HG03108 (cell line): Measurements from ENCODE around the gene COL5A2.

Experiments
- ATAC-seq: cut with Tn5 transposase; IDR thresholded peaks from one replicate; pipeline ENCODE4 v1.9.1; 2021; ENCODE audit warnings: moderate library complexity; ENCODE audit not compliant: unreplicated experiment

The COL5A2 gene

DNA sequence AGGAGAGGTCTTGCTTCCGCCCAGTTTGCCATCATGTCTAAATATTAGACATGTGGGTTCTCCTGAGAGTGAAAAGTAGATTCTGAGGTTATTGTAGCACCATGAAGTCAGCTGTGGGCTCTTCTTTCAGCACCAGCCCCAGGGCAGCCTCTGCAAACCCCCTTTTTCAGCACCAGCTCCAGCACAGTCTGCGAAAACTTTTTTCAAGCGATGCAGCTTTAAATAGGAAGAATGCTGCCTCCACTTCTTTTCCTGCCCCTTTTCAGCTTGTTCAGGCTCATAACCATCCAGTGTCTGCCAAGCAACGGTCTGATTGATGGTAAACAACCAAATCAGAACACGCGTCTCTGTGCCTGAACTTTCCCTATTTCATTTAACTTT is at the start of gene COL5A2:
COL5A2 (minus strand) TSS at position 192 of the 381 bp plus-strand sequence; CDS start at position 35, 157 bp downstream.
- ATAC-seq: no peak

DNA sequence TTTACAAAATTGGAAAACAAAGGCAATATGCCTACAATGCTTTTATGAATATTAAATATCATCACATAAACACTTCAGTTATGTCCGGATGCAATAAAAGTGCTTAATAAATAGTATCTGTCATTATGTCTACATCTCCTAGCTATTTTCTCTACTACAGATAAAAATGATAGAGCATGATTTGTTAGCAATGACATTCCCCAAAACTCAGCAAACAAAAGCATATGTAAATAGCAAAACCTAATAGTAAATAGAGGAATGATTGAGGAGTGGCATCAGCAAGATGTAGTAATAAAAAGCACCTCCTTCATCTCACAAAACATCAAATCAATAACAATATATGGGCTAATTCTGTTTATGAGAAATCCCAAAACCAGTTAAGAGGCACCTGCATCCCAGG is 46.5 kb upstream of the COL5A2 start:
- no peak for ATAC-seq

DNA sequence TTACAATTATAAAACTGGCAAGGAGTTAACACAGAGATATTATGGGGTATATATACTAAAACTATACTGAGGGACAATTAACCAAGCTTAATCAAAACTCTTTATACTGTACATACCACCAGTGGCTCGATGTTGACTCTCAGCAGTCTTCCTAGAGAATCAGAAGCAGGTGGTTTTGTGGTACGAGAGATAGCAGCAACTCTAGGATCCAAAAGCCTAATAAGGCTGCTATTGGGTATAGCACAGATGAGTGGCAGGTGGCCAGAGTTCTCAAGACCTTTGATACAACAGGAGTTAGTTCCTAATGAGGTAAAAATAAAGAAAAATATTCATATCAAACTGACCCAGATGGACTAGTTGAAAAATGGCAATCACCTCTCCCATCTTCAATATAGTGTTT is 45.5 kb upstream of the COL5A2 start:
- ATAC-seq: no peak

DNA sequence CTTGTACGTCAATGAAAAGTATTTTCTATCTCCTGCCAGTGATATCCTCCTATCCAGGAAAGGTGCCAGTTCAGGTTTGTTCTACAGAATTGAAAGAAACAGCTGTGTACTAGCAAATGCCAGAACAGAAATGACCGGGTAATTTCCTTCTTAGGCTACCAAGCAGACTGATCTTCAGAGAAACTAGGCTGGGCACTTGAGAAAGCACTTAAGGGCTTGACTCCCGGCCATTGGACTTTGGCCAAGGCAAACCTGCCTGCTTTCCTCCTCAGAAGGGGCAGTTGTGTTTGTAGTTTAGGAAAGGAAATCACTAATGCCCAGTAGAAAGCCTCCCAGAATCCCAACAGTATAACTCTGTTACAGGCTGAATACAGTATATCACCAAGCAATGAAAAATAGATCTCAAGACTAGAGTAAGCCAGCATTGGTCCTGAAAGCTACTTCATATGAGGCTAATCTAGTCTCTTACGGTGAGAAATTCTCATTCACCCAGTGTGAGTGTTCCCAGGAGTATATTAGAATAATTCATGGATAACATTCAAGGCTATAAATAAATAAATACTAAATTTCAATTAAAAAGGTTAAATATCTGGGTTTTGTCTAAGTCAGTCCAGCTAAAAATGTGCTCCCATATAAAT is 43.0 kb upstream of the COL5A2 start:
- no peak for ATAC-seq

DNA sequence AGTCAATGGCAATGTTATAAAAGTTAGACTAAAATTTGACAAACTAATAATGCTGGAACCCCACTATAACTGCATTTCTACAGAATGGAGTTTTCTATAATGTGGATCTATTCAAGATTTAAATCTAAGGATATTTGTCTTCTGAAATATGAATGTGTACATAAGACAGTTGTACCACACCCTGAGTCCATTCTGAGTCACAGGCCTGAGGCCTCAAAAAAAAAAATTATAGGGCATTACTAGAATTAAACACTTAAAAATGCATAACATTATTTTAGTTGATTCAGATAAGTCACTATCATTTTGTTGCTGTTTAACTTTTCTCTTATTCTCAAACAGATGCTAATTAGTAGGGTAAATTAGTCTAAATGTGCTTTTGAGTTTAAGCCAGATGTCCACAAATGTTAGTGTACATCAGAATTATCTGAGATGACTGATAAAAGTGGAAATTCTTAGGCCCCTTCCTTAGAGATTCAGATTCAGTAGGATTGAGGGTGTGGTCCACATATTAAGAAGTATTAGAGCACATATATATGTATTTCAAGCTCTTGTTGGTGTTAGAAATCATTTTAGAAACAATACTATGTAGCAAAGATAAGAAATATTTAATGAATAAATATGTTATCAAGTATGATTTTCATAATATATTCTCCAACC is 42.4 kb upstream of the COL5A2 start:
- ATAC-seq: no peak

DNA sequence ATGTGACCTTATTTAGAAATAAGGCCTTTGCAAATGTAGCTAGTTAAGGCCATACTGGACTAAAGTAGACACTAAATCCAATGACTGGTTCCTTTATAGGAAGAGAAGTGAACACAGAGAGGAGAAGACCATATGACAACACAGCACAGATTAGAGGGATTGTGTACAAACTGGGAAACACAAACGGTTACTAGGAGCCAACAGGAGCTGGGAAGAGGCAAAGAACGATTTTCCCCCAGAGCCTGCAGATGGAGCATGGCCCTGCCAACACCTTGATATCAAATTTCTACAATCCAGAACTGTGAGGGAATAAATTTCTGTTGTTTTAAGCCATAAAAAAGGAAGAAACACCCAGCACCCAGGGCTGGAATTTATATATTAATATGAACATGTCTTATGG is 38.7 kb upstream of the COL5A2 start:
- no peak for ATAC-seq

DNA sequence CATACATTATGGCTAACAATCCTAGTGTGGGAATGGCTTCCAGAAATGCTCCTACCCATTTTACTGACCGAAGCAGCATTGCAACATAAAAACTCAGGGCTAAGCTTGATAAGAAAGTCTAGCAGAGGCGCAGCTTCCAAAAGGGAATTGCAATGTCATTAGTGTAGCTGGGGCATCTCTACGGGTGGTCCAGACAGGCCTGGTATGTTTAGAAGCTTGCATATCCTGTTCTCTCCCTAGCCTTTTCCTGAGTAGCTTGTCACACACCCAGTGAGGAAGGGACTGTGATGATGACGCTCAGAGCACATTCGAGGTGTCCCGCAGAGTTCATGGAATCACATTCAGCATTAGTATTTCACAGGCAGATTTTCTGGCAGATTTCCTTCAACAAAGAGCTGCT is 38.0 kb upstream of the COL5A2 start:
- no peak for ATAC-seq

DNA sequence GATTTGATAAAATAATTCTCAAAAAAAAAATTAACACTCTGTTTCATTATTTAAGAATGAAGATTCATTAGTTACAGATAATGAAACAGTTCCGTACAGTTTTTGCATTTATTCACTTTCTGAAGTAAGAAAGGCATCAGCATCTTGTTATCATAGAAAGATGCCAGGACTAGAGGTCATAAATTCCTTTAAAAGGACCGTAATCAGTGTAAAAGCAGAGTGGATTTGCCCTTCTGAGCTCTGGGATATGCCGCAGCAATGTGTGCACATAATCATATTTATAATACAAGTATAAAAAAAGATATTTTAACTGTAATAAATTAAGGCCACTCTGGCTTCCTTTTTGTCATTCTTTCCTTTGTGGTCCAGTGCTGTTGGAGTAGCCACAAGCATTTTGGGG is 37.5 kb upstream of the COL5A2 start:
- no peak for ATAC-seq

DNA sequence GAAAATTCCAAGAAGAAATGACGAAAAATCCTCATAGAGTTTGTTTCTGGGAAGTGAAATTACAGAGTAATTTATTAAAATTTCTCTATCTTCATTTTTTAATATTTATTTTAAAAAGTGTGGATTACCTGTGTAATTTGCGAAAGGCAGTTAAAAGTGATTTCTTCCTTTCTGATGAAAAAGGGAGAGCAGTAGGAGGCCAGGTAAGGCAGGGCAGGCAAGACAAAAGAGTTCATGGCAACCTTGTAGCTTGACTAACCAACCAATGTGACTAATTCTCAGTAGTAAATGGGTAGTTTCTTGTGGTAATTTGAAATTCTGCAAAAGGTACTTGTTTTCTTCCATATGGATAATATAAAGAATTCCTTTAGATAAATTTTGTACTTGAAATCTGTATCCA is 34.9 kb upstream of the COL5A2 start:
- no peak for ATAC-seq

DNA sequence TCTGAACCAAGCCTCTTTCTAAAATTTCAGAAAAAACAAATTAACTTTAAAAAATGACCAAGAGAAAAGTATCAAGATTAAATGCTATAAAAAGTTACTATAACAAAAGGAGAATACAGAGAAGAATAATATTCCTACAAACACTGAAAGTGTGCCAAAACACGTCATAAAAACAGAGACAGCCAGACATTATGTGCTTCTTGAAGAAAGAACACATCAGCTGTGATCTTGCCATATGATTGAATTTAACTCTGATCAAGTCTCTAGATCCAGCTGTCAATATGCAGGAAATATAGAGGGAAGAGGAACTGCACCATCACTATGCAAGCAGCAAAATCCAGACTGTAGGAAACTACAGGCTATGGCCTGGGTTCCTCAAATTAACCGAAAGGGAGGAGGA is 33.7 kb upstream of the COL5A2 start:
- ATAC-seq: no peak

DNA sequence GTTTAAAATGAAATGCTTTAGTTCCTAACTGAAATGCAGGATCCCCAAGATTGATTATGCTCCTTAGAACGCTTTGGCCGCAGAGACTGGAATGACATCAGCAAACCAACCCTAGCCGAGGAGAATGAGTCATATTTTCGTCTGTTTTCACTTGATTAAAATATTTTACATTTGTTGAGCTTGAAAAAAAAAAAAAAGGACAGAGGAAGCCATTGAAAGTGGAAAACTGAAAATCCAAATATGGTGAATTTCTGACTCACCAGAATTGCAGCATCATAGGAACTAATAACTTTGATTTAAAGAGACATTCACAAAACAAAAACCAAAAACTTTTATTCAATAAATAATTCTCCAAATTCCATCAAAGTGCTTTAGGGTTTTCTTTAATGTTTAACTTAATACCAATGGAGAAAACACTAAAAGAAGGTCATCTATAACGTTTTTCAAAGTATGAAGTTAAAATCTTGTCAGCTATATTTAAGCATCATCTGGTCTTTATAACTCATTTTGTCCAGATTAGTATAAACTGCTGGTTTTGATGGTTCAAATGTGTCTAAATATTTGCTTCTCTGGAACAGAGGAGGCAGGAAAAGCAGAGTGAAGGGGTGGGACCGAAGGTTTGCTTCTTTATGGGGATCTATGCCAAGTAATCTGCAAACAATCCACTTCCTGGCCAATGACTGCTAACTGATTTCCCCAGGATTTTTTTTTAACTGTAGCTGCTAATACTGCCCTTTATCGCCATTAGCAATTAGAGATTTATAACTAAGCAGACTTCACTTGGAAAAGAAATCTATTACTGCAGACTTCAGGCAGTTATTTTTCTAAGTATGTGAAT is 30.9 kb upstream of the COL5A2 start:
- ATAC-seq: no peak

DNA sequence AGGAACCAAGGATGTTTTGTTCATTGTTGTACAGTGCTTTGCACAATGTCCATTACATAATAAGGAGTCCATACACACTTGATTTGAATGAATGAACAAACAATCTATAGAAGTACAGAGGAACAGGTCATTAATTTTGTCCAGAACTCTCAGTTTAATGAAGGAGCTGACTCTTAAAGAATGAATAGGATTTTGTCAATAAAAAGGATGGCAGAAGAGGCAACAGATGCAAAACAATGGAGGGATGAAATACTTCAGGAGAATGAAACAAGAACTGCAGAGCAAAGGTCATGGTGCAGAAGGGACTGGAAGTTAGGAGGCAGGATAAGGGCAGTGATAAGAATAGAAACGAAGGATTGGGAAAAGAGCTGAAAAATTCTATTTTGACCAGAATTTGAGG is 28.7 kb upstream of the COL5A2 start:
- ATAC-seq: no peak

DNA sequence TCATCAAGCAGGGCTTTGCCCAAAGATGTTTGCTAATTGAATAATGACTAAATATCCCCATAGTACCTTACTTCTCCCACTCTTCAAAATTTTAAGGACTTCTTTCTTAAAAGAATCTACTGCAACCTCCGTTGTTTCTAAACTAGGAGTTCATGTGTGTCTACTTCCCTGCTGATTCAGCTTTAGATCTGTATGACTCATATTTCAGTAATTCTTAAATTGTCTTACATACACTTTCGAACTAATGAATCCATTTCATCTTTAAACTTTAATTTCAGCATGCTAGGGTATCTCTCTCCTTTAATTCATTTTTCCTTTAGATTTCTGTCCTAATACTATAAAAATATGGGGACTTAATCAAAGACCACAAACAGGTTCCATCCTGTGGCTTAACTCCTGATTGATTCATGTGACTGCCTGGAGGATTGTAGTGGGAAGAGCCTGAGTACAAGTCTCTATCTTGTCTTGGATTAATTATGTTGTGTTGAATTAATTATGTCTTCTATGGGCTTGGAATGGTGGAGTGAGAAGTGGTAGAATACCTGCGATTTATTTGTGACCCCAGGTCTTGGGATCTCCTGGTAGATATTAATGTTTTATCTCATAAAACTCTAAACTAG is 24.9 kb upstream of the COL5A2 start:
- no peak for ATAC-seq

DNA sequence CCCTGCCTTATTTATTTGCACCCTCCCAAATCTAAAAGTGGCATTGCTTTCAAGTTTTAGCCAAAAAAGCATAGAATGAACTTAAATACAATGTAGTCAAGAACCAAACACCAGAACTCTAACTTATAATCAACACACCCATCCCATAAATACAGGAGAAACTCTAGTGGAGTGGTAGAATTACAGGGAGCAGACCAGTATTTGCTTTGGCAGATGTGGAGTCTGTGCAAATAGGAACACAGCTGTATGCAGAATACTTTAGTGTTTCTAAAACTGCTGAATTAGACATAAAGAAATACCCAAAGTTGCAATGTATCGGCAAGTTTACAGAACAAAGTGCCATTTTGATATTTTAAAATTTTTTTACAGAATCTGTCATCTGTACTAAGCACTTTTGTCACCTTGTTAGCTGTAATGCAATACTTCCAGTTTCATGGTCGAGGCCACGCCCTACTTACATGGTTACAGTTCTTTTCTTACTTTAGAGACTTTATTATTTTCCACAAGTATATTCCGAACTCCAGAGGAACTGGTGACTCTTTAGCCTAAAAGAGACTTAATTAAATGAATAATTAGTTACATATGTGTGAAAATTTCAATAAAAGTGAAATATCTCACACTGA is 23.7 kb upstream of the COL5A2 start:
- ATAC-seq: no peak

DNA sequence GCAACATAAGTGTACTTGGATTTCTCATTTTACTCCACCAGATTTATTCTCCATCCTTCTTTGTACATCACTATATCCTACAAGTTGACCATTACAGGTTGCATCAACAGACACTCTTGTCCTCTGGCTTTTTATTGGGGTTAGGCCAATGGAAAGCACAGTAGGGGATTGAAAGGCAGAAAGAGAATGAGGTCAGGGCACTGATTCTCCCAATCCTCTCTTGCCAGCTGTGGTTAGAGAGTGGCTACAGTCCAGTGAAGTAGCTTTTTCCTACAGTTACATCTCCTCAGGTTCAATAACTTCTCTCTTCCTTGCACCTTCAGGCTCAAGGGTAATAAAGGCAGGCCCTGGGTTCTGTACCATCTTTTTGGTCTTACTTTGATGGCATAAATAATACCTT is 20.2 kb upstream of the COL5A2 start:
- ATAC-seq: no peak

DNA sequence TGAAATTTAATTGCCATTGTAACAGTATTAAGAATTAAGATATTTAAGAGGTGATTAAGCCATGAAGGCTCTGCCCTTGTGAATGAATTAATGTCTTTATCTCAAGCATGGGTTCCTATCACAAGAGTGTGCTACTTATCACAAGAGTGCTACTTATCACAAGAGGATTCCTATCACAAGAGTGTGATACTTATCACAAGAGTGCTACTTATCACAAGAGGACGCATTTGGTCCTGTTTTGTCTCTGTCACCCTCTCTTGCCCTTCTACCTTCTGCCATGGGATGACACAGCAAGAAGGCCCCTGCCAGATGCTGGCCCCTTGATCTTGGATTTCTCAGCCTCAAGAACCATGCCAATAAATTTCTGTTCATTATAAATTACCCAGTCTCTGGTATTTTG is 13.2 kb upstream of the COL5A2 start:
- no peak for ATAC-seq

DNA sequence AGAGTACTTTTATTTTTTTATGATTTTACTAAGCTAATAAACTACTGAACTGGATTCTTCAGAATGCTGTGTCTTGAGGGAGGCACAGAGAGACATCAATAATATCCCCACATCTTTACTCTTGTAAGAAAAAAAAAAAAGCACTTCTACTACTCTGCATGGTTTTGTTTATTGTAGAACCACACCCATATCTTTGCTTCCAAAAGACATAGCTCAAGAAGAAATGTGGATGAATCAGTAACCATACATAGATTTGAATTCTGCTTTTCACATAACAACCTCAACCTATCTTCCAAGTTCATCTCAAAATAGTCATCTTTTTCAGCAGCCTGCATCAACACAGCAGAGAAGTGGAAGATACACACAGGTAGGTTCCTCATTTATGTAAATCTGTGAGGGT is 12.2 kb upstream of the COL5A2 start:
- ATAC-seq: no peak

DNA sequence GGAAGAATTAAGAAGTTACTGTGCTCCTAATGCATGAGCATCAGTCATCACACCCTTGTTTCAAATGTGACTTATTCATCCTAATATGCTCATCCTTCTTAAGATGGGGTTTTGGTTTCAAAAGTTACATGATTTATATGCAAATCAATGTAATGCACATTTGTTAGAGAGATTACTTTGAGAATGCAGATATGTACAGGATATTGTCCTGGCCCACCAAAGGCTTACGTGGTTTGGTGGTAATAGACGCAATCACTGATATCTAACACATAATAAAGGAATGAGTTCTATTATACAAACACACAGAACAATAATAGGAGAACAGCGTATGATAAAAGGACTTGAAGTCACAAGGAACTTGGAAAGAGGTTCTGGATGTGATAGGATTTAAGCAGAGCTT is 11.1 kb upstream of the COL5A2 start:
- no peak for ATAC-seq

DNA sequence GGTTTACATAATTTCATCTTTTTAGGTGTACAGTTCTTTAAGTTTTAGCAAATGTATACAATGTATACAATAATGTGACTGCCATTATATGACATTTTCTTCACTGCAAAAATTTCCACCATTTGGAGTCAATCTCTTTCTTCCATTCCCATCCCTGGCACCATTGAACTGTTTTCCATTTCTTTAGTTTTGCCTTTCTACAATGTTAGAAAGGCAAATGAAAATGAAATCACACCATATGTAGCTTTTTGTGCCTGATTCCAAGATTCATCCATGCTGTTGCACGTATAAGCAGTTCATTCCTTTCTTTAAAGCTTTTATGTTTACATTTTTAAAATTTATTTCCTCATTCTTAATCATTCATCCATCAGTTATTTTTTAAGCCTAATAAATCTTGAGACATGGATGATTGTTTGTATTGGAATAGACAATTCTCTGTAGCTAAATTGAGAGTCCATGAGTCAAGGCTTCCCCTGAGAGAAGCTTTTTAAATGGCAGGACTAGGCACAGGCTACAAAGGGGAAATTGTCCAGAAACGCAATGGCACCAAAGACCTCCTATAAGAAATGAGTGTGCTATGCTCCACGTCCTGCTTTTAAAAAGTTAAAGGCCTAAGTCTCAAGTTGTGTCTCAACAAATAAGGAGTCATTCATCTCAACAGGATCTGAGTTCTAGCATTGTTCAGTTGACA is 8.7 kb upstream of the COL5A2 start:
- no peak for ATAC-seq

DNA sequence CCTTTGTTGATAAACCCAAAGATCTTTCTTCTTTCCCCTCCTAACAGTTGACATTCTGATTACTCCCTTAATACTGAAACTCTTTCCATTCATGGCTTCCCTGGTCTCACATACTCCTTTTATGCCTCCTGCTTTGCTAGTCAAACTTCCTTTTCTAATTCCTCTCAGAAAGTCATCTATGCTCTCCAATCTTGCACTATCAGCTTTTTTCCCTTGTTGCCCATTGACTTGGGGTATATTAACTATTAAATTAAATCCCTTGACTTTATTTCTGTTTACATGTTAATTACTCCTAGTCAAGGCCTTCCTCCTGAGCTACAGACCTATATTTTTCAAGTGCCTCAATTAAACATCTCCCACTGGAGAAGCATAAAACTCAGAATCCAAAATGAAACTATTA is 3.6 kb upstream of the COL5A2 start:
- ATAC-seq: no peak

DNA sequence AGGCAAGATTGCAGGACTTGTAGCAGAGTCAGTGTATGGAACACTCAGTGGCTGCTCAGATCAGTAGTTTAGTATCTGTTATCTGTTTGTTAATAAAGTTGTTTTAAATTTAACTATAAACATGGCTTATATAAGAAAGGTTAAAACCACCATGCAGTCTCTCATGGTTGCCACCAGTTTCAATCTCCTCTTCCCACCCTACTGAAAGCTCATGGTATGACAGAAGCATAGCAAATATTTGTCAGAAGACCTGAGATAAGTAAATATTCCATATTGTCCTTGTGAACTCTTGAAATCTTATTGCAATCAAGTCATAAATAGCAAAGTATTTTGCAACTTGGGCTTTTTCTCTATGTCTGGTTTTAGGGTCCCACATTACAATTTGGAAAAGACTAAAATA is 2.1 kb upstream of the COL5A2 start:
- ATAC-seq: no peak
